SKM-1 treated with dmso at 0.1 percent for 144 hours (cell line): ENCODE results near the gene BRD8.
"Not testable (repeated sequence)": the region's sequence is repeated elsewhere in the genome, so short reads cannot be mapped to it uniquely, and the experiment has no call there.

ENCODE experiments used
- DNase-seq: peaks from one replicate; lab custom pipeline; 2025; ENCODE audit not compliant: unreplicated experiment; lab: John Stamatoyannopoulos, UW

Gene BRD8

DNA sequence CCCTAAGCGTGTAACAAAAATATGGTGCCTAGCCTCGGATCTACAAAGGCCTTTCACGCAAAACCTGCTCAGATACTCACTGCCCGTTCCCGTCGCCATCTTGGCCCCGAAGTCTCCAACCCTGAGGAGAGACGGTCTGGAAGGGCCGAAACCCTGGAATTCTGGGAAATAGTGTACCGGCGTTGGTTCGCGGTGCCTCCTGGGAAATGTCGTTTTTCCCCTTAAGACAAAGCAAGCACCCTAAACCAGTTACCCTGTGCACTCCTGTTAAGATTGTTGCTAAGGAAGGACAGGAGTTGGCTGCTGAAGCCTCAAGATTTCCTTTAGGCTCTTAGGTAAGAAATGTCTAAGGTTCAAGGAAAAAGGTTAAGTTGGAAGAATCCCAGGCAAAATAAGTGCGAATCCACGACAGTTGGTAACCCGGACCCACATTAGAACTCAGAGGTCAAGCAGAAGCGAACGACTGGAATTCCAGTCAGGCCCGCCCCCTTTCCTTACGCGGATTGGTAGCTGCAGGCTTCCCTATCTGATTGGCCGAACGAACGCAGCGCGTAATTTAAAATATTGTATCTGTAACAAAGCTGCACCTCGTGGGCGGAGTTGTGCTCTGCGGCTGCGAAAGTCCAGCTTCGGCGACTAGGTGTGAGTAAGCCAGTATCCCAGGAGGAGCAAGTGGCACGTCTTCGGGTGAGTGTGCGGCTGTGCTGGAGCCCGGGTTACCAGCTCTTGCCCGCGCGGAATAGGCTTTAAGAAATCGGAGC is at the start of gene BRD8, which contains the start of gene KIF20A:
TSS of gene BRD8 (minus strand) at position 115 of the 761 bp plus-strand sequence. CDS start at position 99, 16 bp downstream.
TSS of gene KIF20A (plus strand) at position 597 of the 761 bp plus-strand sequence. CDS start 569 bp downstream, outside the sequence.
- peak; percentile 99 for DNase-seq

GRCh38 chr5:138226910-138227309 is 48.5 kb upstream of the BRD8 start:
- no peak for DNase-seq

GRCh38 chr5:138224712-138225111 is 46.3 kb upstream of the BRD8 start:
- DNase-seq = no peak

- no peak for DNase-seq
Measured at GRCh38 chr5:138223532-138223931, 45.1 kb upstream of the BRD8 start.

GRCh38 chr5:138216799-138217198 is 38.4 kb upstream of the BRD8 start:
- no peak for DNase-seq

- peak; percentile 98 for DNase-seq
Measured at GRCh38 chr5:138213161-138214029, 35.0 kb upstream of the BRD8 start, which contains the start of gene CDC23. Gene CDC23, minus strand, starts transcription at chr5:138213323. Its CDS starts 11 bp downstream, at chr5:138213312.

DNA sequence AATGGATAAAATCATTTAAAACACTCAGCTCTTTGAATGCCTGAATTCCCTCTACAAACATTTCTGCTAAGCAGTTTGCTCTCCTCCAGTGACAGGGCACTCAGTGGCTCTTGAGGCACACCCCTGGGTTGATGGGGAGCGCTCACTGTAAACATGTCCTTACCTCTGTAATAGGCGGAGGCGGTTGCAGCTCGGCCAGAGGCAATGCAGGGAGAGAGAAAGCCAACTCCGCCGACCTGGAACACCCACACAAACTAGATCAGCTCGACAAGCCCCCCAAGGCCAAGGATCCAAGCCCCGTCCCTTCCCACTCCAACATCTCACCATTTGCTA is 34.4 kb upstream of the BRD8 start:
- no peak for DNase-seq

DNA sequence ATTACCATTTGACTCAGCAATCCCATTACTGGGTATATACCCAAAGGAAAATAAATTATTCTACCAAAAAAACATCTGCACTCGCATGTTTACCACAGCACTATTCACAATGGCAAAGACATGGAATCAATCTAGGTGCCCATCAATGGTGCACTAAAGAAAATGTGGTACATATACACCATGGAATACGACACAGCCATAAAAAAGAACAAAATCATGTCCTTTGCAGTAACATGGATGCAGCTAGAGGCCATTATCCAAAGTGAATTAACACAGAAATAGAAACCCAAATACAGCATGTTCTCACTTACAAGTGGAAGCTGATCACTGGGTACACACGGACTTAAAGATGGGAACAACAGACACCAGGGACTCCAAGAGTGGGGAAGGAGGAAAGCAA is 32.6 kb upstream of the BRD8 start:
- no peak for DNase-seq

DNA sequence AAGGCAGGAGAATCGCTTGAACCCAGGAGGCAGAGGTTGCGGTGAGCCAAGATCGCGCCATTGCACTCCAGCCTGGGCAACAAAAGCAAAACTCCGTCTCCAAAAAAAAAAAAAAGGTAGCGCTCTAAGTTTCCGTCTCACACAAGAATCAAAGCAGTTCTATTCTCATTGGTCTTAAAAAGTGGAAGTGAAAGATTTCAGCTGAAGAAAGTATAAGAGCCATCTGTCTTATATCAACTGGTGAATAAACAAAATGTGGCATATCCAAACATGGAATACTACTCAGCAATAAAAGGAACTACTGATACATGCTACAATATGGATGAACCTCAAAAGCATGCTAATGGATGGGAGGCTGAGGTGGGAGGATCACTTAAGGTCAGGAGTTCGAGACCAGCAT is 15.4 kb upstream of the BRD8 start:
- not testable (repeated sequence) for DNase-seq

GRCh38 chr5:138192826-138193225 is 14.4 kb upstream of the BRD8 start:
- no peak for DNase-seq

GRCh38 chr5:138188626-138189025 is 10.2 kb upstream of the BRD8 start:
- no peak for DNase-seq

- peak; percentile 89 for DNase-seq
Measured at GRCh38 chr5:138186002-138186447, 7.6 kb upstream of the BRD8 start.

DNA sequence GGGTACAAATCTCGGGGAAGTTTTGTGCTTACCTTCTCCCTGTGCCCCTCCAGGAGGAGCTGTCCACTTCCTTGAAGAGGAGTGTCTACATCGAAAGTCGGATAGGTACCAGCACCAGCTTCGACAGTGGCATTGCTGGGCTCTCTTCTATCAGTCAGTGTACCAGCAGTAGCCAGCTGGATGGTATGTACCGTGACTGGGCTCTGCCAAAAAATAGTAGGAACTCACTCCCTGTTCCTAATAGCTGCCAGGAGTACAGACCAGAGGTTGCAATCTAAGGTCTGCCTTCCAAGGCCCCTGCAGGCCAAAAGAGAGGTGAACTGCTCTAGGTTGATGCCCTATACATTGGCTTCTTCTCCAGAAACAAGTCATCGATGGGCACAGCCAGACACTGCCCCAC is 4.4 kb upstream of the BRD8 start:
- no peak for DNase-seq

DNA sequence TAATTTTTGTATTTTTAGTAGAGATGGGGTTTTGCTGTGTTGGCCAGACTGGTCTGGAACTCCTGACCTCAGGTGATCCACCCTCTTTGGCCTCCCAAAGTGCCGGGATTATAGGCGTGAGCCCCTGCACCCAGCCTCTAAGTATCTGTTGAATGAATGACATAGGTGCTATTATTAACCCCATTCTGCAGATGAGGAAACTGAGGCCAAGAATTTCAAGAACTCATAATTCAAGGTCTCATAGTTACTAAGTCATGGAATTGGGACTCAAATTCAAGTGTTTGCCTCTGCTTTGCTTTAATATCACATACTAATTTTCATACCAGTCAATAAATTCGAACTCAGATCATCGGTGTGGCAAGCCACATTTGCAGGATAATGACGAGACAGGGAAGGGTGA is 2.4 kb upstream of the BRD8 start:
- no peak for DNase-seq

GRCh38 chr5:138180183-138180782 is 1.9 kb upstream of the BRD8 start:
- DNase-seq = peak; percentile 89

DNA sequence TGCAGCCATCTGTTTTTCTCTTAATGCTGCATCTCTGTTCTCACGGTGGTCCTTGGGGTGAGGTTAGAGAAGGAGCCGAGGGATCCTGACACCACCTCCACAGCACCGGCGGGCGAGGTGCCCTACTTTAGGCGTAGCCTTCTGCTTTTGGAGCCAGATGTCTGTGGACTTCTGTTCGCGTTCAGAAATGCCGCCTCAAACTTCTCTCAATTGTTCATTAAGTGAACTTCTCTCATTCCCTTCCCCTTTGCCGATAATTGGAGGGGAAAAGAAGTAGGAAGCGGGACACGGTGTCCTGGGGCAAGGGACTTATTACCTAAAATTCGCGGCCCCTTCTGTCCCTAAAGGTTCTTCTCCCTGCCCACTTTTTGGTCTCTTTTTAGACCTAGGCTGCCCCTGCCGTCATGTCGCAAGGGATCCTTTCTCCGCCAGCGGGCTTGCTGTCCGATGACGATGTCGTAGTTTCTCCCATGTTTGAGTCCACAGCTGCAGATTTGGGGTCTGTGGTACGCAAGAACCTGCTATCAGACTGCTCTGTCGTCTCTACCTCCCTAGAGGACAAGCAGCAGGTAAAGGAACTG is 937 bp upstream of the BRD8 start:
- peak; percentile 43 for DNase-seq

DNA sequence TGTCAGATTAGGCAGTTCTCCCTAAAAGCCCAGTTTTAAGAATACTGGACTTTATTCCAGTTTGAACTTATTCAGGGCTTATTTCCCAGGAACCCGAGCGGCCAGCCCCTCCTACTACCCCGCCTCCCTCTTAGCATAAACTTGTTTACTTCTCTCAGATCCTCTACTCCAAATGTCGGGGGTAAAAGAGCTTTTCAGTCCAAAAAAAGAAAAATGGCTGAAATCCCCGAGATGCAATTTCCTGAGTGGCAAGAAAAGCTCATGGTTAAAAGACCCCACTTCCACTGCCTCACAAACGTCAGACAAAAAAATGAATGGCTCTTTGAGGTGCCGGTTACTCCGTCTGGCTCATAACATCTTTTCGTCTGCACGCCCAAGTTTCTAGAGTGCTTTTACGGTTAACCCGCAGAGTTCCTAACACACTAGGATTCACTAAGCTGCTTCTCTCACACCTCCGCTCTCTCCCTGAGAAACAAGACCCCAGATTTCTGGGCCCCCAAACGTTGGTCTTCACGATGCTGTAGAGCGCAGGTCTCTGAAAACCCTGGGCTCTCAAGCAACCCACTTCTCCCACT is 402 bp downstream of the BRD8 start:
- peak; percentile 7 for DNase-seq

DNA sequence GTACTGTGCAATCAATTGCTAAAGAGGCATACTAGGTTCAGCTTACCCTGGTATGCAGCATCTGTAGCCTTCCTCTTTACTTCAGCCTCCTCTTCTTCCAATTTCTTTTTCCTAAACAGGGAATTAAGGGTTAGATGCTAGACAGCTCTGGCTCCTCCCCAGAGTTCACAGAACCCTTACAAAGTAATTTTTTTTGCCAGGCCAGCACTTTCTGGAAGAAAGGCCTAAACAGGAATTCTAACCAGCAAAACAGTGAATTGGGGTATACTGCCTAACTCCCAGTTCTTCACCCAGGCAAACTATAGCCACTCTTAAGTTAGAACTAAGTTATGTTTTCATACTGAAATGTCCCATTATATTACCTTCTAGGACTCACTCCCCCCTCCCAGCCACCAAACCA is 8.1 kb downstream of the BRD8 start:
- no peak for DNase-seq

- no peak for DNase-seq
Measured at GRCh38 chr5:138169124-138169523, 9.3 kb downstream of the BRD8 start.

DNA sequence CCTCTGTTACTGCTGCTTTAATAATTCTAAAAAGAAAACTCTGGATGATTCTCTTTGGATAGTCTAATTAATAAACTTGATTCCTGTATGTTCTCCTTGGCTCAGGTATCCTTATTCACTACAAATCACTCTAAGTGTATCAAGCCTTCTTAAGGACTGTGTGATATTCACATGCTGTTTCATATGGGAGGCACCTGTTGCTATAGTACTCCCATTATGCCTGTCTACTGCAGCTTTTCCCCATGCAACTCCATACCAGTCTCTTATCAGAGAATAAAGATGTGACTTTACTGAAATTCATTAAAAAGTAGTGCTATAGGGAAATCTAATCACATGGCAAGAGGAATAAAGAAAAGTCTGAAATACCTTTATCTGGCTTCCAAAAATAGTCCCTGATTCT is 14.7 kb downstream of the BRD8 start:
- DNase-seq = no peak

GRCh38 chr5:138160706-138161105 is 17.7 kb downstream of the BRD8 start:
- no peak for DNase-seq
